H1 (cell line): Measurements from ENCODE around the gene PRSS48.

ENCODE experiments used
- CTCF ChIP-seq, 3 experiments: IDR thresholded peaks; 1 replicate in 2 of 3; 2 replicates in 1 of 3; pipeline versions ENCODE4 v1.5.1 to v1.6.1; 2011; ENCODE audit warnings: low read length in 3 of 3, mild to moderate bottlenecking in 3 of 3, inconsistent platforms in 2 of 3, low read depth in 1 of 3, moderate library complexity in 1 of 3; ENCODE audit not compliant: insufficient read depth in 1 of 3; ENCODE audit errors: control extremely low read depth in 1 of 3
- FOSL1 ChIP-seq: IDR thresholded peaks from 2 replicates; pipeline ENCODE4 v1.6.1; 2011; ENCODE audit warnings: mild to moderate bottlenecking, low read depth, low read length, moderate library complexity; ENCODE audit not compliant: insufficient read depth
- PHF8 ChIP-seq: fragments of 200-600 bp; sonication (generic); conservative IDR thresholded peaks from 2 replicates; pipeline ENCODE4 v1.7.1; 2012; ENCODE audit warnings: low read depth, mild to moderate bottlenecking, inconsistent platforms, low read length, moderate library complexity
- POLR2AphosphoS5 ChIP-seq: IDR thresholded peaks from 2 replicates; pipeline ENCODE4 v1.6.1; 2011; ENCODE audit warnings: low read depth, low read length
- TAF1 ChIP-seq: IDR thresholded peaks from 2 replicates; pipeline ENCODE4 v1.6.1; 2011; ENCODE audit warnings: mild to moderate bottlenecking, low read depth, low read length
- YY1 ChIP-seq: IDR thresholded peaks from 2 replicates; pipeline ENCODE4 v1.6.1; 2011; ENCODE audit warnings: low read depth, mild to moderate bottlenecking, low read length

DNA sequence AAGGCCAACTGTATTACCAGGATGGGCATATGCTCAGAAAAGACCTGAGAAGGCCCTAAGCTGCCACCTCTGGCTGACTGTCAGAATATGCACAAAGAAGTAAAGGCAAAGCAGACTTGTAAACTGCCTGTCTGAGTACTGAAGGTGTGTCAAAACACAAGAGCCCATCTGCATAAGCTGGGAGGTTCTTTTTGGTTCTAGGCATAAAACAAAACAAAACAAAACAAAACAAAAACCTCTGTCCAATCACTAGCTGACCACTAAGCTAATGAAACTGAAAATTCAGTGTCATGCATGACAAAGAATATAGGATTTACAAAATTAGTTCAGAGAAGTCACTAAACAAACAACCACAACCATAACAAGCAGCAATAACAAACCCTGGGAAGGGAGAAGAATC lies 27.8 kb downstream of the PRSS48 start:
- TF ChIP-seq YY1: no peak
- peak in 1 of 3 experiments; percentile 10; a peak in 1 of 4 replicates for TF ChIP-seq CTCF (IDR thresholded peaks at IDR 0.05; ENCODE audit: control extremely low read depth in 1 of 3, insufficient read depth in 1 of 3, low read depth in 1 of 3, low read length in 3 of 3)
- no peak for TF ChIP-seq PHF8
- TF ChIP-seq FOSL1: no peak
- no peak for TF ChIP-seq TAF1
- TF ChIP-seq POLR2AphosphoS5: no peak
